C4-2B (cell line): ENCODE results near the gene THSD7B.
"Not testable (repeated sequence)": the region's sequence is repeated elsewhere in the genome, so short reads cannot be mapped to it uniquely, and the experiment has no call there.

Experiments
- H3K27ac ChIP-seq: fragments of 450-650 bp; 2 replicates; pipeline ENCODE4 v1.5.1; 2017
- CTCF ChIP-seq: fragments of 450-650 bp; conservative IDR thresholded peaks from 2 replicates; pipeline ENCODE4 v1.5.1; 2017; ENCODE audit warnings: mild to moderate bottlenecking
- ZFX ChIP-seq: fragments of 450-650 bp; IDR thresholded peaks from 2 replicates; pipeline ENCODE4 v1.6.1; 2017

The THSD7B gene

GRCh38 chr2:137051778-137052398 lies 286.5 kb downstream of the THSD7B start:
- TF ChIP-seq ZFX (no peak), CTCF (no peak)

GRCh38 chr2:137056704-137057103 lies 291.4 kb downstream of the THSD7B start:
- TF ChIP-seq ZFX, result no peak
- TF ChIP-seq CTCF, result no peak
- no peak overlapping the region for H3K27ac ChIP-seq

More at GRCh38 chr2:137051778-137052398, 286.5 kb downstream of the THSD7B start:
- H3K27ac ChIP-seq, result no peak overlapping the region

GRCh38 chr2:137076111-137076765 lies 310.9 kb downstream of the THSD7B start:
- not testable (repeated sequence) for H3K27ac ChIP-seq

DNA sequence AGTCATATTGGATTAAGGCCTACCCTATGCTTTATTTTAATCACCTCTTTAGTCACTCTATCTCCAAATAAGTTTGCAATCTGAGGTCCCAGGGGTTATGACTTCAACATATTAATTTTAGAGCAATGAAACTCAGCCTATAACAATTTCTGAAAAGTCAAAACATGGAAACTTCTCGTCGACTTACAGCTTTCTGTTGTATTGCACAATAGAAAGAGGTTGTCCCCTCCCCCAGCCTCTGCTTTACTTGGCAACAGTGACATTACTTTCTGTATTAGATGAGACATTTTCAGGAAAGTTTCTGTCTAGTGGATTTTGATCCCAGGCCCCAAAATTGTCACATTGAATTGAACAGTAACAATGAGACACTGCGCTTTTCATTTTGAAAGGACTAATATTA lies 326.4 kb downstream of the THSD7B start:
- no peak overlapping the region for H3K27ac ChIP-seq
- TF ChIP-seq CTCF (no peak), ZFX (no peak)

GRCh38 chr2:137093116-137093515 lies 327.8 kb downstream of the THSD7B start:
- TF ChIP-seq CTCF (no peak), ZFX (no peak)
- H3K27ac ChIP-seq, result no peak overlapping the region

- no peak overlapping the region for H3K27ac ChIP-seq
- TF ChIP-seq CTCF (no peak), ZFX (no peak)
Observed at GRCh38 chr2:137096187-137096586, 330.8 kb downstream of the THSD7B start.

- TF ChIP-seq ZFX (no peak), CTCF (peak; percentile 18)
- no peak overlapping the region for H3K27ac ChIP-seq
Observed at GRCh38 chr2:137096693-137097092, 331.3 kb downstream of the THSD7B start.

- not testable (repeated sequence) for H3K27ac ChIP-seq
Observed at GRCh38 chr2:137101814-137102213, 336.5 kb downstream of the THSD7B start.
